PFSK-1 (cell line): ENCODE data around the gene GRIK3.

Experiments used
- FOXP2 ChIP-seq: optimal IDR thresholded peaks from 2 replicates; pipeline ENCODE3; 2011; ENCODE audit warnings: borderline replicate concordance, control low read depth, inconsistent platforms; ENCODE audit not compliant: insufficient read depth; ENCODE audit errors: extremely low read length, extremely low read depth
- POLR2AphosphoS5 ChIP-seq: IDR thresholded peaks from 2 replicates; pipeline ENCODE4 v1.6.1; 2012; ENCODE audit warnings: low read depth, mild to moderate bottlenecking, control low read depth, low read length, moderate library complexity
- REST ChIP-seq, 2 experiments: IDR thresholded peaks; 2 replicates each; pipeline versions ENCODE4 v1.6.1 to v1.8.0; 2011 to 2012; ENCODE audit warnings: low read depth in 2 of 2, low read length in 2 of 2, control low read depth in 1 of 2, inconsistent platforms in 1 of 2, mild to moderate bottlenecking in 1 of 2, moderate library complexity in 1 of 2; ENCODE audit not compliant: insufficient read depth in 1 of 2
- SIN3A ChIP-seq: IDR thresholded peaks from 2 replicates; pipeline ENCODE4 v1.6.1; 2012; ENCODE audit warnings: mild to moderate bottlenecking, low read length, moderate library complexity, borderline replicate concordance; ENCODE audit not compliant: insufficient read depth
- TAF1 ChIP-seq: IDR thresholded peaks from 2 replicates; pipeline ENCODE4 v1.6.1; 2012; ENCODE audit warnings: low read length, control low read depth, borderline replicate concordance; ENCODE audit not compliant: insufficient read depth

The GRIK3 gene

GRCh38 chr1:37031871-37032270 is 2.4 kb downstream of the GRIK3 start:
- TF ChIP-seq POLR2AphosphoS5 (no peak), FOXP2 (no peak), TAF1 (no peak), REST (IDR thresholded peaks at IDR 0.05; ENCODE audit: insufficient read depth in 1 of 2, low read depth in 2 of 2, low read length in 2 of 2) (no peak), SIN3A (no peak)

- no peak for TF ChIP-seq FOXP2
- TF ChIP-seq REST (IDR thresholded peaks at IDR 0.05; ENCODE audit: insufficient read depth in 1 of 2, low read depth in 2 of 2, low read length in 2 of 2) = no peak
- no peak for TF ChIP-seq SIN3A
- no peak for TF ChIP-seq POLR2AphosphoS5
- TF ChIP-seq TAF1 = no peak
Measured at GRCh38 chr1:37031429-37031828, 2.9 kb downstream of the GRIK3 start.

GRCh38 chr1:37028981-37029617 is 5.2 kb downstream of the GRIK3 start:
- TF ChIP-seq POLR2AphosphoS5 (no peak), TAF1 (no peak), FOXP2 (no peak), SIN3A (no peak)

GRCh38 chr1:37021502-37021901 is 12.8 kb downstream of the GRIK3 start:
- no peak for TF ChIP-seq FOXP2
- TF ChIP-seq REST (IDR thresholded peaks at IDR 0.05; ENCODE audit: insufficient read depth in 1 of 2, low read depth in 2 of 2, low read length in 2 of 2) = no peak
- TF ChIP-seq POLR2AphosphoS5 = no peak
- no peak for TF ChIP-seq TAF1
- TF ChIP-seq SIN3A = no peak

GRCh38 chr1:37020653-37021277 is 13.6 kb downstream of the GRIK3 start:
- TF ChIP-seq FOXP2 (no peak), REST (IDR thresholded peaks at IDR 0.05; ENCODE audit: insufficient read depth in 1 of 2, low read depth in 2 of 2, low read length in 2 of 2) (peak; percentile 90 to 99)
